Measurements from ENCODE around the gene SETD1A.
A peak's percentile ranks its signal among the peaks of the same experiment; 100 is the strongest.
"Not testable (repeated sequence)": the region's sequence is repeated elsewhere in the genome, so short reads cannot be mapped to it uniquely, and the experiment has no call there.

Gene SETD1A

GRCh38 chr16:31001507-31002249 lies 44.1 kb downstream of the SETD1A start:
- no peak for DNase-seq

GRCh38 chr16:31002250-31002700 lies 44.7 kb downstream of the SETD1A start:
- DNase-seq: no peak

GRCh38 chr16:31002862-31003341 lies 45.3 kb downstream of the SETD1A start:
- DNase-seq: no peak

GRCh38 chr16:31003744-31004143 lies 46.2 kb downstream of the SETD1A start:
- no peak for DNase-seq

GRCh38 chr16:31004658-31005057 lies 47.1 kb downstream of the SETD1A start:
- DNase-seq: no peak

- DNase-seq: no peak
These were observed 48.0 kb downstream of the SETD1A start for GRCh38 chr16:31005350-31006085.

GRCh38 chr16:31006086-31006385 lies 48.5 kb downstream of the SETD1A start:
- DNase-seq: no peak

- no peak for DNase-seq
These were observed 49.0 kb downstream of the SETD1A start for GRCh38 chr16:31006589-31006988.

- DNase-seq: no peak
These were observed 50.1 kb downstream of the SETD1A start for GRCh38 chr16:31007684-31008083.

- DNase-seq: no peak
These were observed 50.6 kb downstream of the SETD1A start for GRCh38 chr16:31008149-31008548.

GRCh38 chr16:31008551-31008950 lies 51.0 kb downstream of the SETD1A start:
- no peak for DNase-seq

- DNase-seq: no peak
These were observed 51.6 kb downstream of the SETD1A start for GRCh38 chr16:31009120-31009519.

- DNase-seq: no peak
These were observed 52.5 kb downstream of the SETD1A start for GRCh38 chr16:31009894-31010584.

- peak in 3 of 5 experiments; percentile 8 to 47 (median 27) for DNase-seq
These were observed 53.2 kb downstream of the SETD1A start, which contains the start of gene STX1B for GRCh38 chr16:31010585-31011325. Gene STX1B, minus strand, starts transcription at chr16:31010638. Its CDS starts 242 bp downstream, at chr16:31010396.

- DNase-seq: not testable (repeated sequence)
These were observed 54.3 kb downstream of the SETD1A start for GRCh38 chr16:31011815-31012214.

- not testable (repeated sequence) for DNase-seq
These were observed 55.7 kb downstream of the SETD1A start for GRCh38 chr16:31013292-31013691.

GRCh38 chr16:31016018-31016417 lies 58.5 kb downstream of the SETD1A start:
- DNase-seq: no peak

GRCh38 chr16:31017756-31018155 lies 60.2 kb downstream of the SETD1A start:
- not testable (repeated sequence) for DNase-seq

GRCh38 chr16:31020536-31020935 lies 63.0 kb downstream of the SETD1A start:
- DNase-seq: no peak

- no peak for DNase-seq
These were observed 65.1 kb downstream of the SETD1A start for GRCh38 chr16:31022544-31023251.

- no peak for DNase-seq
These were observed 65.7 kb downstream of the SETD1A start for GRCh38 chr16:31023252-31023602.

- DNase-seq: no peak
These were observed 66.2 kb downstream of the SETD1A start for GRCh38 chr16:31023627-31024226.

Measured in T-helper 2 cell (primary cell).